ENCODE measurements around the gene KLF17. TPM values are rescaled to one million over a fixed set of nuclear protein-coding genes. Genes with fewer than 3 reads are reported as not detected.
A peak's percentile ranks its signal among the peaks of the same experiment; 100 is the strongest.

KLF17 gene, protein sequence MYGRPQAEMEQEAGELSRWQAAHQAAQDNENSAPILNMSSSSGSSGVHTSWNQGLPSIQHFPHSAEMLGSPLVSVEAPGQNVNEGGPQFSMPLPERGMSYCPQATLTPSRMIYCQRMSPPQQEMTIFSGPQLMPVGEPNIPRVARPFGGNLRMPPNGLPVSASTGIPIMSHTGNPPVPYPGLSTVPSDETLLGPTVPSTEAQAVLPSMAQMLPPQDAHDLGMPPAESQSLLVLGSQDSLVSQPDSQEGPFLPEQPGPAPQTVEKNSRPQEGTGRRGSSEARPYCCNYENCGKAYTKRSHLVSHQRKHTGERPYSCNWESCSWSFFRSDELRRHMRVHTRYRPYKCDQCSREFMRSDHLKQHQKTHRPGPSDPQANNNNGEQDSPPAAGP
- polyA plus RNA-seq (ENCODE audit: insufficient read length in 4 of 4) = under 1 TPM in 1 of 4 donors, not detected in 3; 0.17 TPM

DNA sequence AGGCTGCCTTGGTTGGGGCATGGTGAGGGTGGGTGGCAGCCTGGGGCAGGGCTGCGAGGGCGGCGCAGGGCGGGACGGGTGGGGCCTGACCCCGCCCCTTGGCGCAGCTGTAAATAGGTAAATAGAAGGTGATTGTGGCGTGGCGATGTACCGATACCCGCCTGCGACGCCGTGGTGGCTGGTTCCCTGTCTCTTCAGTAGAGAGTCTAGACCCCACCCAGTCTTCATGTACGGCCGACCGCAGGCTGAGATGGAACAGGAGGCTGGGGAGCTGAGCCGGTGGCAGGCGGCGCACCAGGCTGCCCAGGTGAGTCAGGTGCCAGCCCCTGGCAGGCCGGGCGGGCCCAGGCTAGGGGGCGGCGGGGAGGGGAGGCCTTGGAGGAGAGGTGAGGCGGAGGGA lies at the start of gene KLF17:
TSS of gene KLF17 (plus strand) at position 140 of the 400 bp plus-strand sequence. CDS start at position 227, 87 bp downstream.
- DNase-seq (ENCODE audit: low read depth in 4 of 4, low spot score in 3 of 4) = no peak

DNA sequence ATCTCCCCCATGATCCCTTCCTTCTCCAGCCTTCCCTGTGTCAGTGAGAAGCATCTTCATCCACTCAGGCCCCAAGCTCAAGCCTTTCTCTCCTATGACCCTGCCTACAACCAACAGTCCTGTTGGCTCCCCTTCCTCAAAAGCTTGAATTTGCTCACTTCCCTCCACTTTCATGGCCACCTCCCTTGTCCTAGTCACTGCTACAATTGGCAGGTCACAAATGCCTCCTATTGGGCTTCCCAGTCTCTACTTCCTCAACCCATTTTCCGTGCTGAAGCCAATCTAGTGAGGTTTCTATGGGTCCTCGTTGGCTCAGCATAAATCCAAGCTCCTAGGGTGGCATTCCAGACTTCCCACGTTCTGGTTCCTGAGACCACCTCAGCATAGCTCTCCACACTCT lies 47.2 kb upstream of the KLF17 start:
- DNase-seq (ENCODE audit: low read depth in 4 of 4, low spot score in 3 of 4) = no peak

DNA sequence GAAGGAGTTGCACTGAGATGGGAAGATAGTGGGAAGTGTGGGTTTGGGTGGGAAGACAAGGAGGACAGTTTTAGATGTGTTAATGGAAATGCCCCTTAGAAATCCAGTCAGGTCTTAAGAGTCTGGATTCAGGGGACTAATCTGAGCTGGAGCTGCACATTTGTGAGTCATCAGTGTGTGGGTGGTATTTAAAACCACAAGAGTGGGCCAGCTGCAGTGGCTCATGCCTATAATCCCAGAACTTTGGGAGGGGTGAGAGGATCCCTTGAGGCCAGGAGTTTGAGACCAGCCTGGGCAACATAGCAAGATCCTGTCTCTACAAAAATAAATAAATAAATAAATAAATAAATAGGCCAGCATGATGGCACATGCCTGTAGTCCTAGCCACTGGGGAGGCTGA lies 46.4 kb upstream of the KLF17 start:
- DNase-seq (ENCODE audit: low read depth in 4 of 4, low spot score in 3 of 4) = no peak

DNA sequence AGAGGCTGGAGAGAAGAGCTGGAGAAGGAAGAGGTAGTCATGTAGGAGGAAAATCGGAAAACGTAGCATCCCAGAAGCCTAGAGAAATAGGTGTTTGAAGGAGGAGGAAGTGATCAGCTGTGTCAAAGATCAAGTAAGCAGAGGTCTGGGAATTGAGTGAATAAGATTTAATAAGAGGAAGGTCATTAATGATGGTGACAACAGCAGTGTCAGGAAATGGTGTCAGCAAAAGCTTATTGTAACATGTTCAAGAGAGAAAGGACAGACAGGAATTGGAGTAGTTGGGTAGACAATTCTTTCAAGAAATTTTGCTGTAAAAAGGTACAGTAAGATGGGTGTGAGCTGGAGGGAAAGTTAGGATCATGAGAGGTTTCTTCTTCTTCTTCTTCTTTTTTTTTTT lies 45.8 kb upstream of the KLF17 start:
- no peak for DNase-seq (ENCODE audit: low read depth in 4 of 4, low spot score in 3 of 4)

DNA sequence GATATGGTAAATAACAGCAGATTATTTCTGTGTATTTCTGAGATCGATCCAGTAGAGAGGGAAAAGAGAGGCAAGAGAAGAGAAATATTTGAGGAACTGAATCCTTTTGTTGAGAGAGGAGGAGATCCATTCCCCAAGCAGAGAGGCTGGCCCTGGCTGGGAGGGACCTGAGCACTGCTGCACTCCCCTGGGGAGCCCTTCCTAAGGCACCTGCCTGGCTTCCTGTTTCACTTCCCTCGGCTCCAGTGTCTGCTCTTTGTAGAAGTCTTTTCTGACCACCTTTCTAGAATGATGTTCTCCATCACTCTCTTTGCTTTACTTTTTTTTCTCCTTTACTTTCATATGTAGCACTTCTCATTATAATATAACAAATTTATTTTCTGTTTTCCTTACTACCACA lies 45.1 kb upstream of the KLF17 start:
- DNase-seq (ENCODE audit: low read depth in 4 of 4, low spot score in 3 of 4) = no peak

DNA sequence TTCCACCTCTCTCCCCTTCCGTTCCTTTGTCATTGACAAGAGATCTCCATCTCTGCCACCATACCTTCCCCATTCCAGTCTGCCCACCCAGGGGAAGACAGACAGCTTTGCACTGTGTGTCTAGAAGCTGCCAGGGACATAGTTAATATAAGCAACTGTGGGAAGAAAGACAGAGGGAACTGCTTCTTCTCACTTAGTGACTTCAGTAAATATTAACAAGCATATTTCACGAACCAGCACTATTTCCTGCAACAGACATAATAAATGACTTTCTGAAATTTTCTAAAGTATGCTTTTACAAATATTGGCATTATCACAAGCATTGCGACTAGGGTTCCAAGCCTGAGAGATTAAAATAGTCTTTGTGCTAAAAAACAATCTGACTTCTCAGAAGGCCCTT lies 44.2 kb upstream of the KLF17 start:
- DNase-seq (ENCODE audit: low read depth in 4 of 4, low spot score in 3 of 4) = no peak

DNA sequence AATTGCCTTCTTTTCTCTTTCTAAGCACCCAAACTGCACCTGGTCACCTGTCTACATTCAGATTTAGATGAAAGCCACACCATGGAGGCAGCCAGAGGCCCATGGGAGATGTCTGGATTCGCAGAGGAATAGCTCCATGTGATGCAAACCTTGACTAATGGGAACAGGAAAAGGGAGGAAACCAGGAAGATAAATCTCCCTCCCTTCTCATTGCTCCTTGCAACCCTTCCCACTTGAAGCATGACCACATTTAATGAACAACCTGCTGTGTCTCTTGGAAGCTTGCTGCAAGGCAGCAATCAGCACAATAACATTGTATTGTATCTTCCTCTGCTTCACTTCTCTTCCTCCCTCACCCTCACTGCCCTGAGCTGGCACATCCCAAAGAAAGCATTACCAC lies 42.6 kb upstream of the KLF17 start:
- peak in 2 of 4 donors; percentile 23 to 54 for DNase-seq (ENCODE audit: low read depth in 4 of 4, low spot score in 3 of 4)

DNA sequence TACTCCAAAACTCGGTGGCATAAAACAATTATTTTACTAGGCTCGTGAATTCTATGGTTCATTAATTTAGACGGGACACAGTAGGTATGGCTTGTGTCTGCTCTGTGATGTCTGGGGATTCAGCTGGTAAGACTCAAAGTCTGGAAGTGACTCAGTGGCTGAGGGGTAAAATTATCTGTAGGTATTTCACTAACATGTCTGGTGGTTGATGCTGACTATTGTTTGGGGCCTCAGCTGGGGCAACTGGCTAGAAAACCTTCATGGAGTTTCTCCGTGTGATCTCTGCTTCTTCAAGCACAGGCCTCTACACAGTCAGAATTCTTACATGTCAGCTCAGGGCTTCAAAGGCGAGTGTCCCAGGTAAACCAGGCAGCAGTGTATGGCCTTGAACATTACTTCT lies 41.2 kb upstream of the KLF17 start:
- no peak for DNase-seq (ENCODE audit: low read depth in 4 of 4, low spot score in 3 of 4)

DNA sequence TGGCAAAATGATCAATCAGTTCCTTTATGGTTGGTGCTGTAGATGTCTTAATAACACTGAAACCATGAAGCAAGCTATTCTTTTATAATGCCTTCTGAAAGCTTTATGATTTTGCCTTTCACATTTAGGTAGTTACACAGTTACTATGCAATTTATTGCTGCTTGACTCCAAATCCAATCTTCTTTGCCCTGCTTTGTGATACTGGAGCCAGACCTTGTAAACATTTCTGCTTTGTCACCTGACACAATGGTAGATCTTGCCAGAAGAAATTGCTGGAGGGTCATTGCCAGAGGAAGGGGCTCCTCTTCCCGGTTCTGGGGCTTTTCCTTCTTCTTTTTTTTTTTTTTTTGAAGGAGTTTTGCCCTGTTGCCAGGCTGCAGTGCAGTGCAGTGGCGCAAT lies 40.5 kb upstream of the KLF17 start:
- no peak for DNase-seq (ENCODE audit: low read depth in 4 of 4, low spot score in 3 of 4)

DNA sequence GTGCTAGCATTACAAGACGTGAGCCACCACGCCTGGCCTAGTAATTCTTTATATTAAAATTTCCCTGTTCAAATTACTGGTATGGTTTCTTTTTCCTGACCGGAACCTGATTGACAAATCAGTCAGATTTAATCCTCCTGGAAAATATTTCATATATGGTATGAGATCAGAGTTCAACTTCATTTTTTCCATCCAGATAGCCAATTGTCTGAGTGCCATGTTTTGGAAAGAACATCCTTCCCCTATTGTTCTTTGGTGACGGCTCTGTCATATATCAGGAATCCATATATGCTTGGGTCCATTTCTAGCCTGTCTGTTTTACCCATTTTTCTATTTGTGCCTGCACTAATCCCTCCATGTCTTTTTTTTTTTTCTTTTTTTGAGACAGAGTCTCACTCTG lies 39.1 kb upstream of the KLF17 start:
- no peak for DNase-seq (ENCODE audit: low read depth in 4 of 4, low spot score in 3 of 4)

DNA sequence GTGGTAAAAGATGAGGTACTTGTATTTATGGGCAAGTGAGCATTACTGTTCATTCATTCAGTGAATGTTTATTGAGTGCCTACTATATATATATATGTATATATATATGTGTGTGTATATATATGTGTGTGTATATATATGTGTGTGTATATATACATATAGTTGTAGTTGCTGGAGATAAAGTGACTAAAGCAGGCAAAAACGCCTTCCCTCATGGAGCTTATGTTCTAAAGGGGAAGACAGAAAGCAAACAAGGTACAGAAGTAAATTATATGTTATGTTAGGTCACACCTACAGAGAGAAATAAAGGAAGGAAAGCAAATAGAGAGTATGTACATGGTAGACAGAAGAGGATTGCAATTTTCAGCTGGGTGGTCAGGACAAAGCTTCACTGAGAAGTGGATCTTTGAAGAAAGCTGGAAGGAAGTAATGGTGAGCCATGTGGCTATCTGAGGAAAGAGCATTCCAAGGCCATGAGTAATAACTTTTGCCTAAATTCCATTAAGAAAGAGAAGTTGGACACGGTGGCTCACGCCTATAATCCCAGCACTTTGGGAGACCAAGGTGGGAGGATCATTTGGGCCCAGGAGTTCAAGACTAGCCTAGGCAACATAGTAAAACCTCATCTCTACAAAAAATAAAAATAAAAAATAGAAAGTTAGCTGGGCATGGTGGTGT lies 33.5 kb upstream of the KLF17 start:
- no peak for DNase-seq (ENCODE audit: low read depth in 4 of 4, low spot score in 3 of 4)

DNA sequence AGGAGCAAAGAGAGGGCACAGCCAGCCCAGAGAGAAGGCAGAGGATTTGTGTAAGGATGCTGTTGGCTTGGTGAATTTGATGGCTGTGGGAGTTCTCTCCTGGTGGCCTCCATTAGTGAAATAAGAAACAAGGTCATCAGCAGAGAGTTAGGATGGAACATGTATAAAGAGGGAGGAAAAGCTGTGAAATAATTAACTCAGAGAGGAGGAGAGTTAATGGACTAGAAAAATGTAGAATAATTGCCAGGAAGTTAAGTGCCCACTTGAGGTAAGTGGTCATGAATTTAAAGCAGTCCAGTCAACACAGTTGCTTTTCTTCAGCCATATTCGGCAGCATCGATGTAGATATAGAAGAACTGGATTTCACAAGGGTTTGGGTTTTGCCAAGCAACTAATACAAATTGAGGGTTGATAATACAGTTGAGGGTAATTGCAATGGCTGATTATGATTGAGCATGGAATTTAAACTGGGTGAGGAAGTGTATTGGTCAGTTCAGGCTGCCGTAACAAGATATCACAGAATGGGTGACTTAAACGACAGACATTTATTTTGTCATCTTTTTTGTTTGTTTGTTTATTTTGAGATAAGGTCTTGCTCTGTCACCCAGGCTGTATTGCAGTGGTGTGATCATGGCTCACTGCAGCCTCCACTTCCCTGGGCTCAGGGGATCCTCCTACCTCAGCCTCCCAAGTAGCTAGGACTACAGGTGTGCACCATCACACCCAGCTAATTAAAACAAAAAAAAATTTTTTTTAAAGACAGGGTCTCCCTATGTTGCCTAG lies 31.7 kb upstream of the KLF17 start:
- DNase-seq (ENCODE audit: low read depth in 4 of 4, low spot score in 3 of 4) = peak in 2 of 4 donors; percentile 23 to 34

DNA sequence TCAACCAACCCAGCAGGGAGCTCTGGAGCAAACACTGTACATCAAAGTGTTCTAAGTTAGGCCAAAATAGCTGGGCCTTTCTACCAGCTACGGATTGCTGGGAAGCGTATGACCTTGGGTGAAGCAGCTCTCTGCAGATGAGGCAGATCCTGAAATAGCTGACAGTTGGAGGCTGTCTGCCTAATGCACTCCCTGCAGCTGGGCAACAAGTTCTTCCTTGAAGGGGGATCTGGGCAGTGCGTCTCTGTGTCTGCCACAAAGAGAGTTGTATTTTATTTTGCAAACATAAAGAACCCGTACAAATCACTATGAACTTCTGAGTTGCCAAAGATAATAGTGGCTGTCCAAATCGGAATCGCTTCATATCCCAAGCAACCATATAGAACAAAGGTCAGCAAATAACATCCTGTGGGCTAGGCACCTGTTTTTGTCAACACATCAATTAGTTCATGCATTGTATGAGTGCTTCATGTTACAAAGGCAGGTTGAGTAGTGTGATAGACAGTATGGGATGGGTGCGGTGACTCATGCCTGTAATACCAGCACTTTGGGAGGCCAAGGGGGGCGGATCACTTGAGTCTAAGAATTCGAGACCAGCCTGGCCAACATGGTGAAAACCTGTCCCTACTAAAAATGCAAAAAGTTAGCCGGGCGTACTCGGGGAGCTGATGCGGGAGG lies 29.1 kb upstream of the KLF17 start:
- no peak for DNase-seq (ENCODE audit: low read depth in 4 of 4, low spot score in 3 of 4)

DNA sequence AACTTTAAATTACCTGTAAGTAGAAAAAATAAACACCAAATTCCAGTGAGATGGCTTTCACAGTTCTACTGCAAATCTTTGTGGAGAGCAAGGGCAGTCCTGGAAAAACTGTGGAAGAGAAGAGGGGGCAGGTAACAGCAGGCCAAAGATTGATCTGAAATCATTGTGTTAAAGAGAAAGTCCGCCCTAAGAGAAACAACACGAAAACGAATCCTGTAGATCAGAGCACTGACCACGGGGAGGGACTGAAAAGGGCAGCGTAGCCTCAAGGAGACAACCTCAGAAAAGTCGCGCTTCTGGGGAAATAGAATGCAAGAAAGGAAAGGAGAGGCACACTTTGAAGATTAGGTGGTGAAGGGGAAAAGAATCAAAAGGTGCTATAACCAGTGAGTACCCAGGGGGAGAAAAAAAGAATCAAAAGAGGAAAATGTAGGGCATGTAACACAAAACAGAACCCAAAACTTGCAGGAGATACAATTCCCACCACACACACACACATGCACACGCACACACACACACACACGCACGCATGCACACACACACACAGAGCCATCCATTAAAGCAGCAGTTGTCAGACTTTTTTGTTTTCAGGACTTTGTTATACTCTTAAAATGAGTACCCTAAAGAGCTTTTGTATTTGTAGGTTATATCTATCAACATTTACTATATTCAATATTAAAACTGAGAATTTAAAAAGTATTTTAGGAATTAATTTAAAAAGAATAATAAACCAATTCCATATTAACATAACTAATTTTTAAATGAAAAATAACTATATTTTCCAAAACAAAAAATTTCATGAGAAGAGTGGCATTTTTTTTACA lies 28.0 kb upstream of the KLF17 start:
- DNase-seq (ENCODE audit: low read depth in 4 of 4, low spot score in 3 of 4) = no peak

DNA sequence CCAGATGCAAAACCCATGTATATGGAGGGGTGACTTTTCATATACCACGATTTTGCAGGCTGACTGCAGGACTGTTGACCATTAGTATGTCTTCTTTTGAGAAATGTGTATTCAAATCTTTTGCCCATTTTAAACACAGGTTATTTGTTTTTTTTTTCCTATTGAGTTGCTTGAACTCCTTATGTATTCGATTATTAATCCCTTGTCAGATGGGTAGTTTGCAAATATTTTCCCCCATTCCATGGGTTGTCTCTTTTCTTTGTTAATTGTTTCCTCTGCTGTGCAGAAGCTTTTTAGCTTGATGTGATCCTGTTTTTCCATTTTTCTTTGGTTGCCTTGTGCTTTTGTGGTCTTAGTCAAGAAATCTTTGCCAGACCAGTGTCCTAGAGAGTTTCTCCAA lies 24.6 kb upstream of the KLF17 start:
- DNase-seq (ENCODE audit: low read depth in 4 of 4, low spot score in 3 of 4) = no peak

DNA sequence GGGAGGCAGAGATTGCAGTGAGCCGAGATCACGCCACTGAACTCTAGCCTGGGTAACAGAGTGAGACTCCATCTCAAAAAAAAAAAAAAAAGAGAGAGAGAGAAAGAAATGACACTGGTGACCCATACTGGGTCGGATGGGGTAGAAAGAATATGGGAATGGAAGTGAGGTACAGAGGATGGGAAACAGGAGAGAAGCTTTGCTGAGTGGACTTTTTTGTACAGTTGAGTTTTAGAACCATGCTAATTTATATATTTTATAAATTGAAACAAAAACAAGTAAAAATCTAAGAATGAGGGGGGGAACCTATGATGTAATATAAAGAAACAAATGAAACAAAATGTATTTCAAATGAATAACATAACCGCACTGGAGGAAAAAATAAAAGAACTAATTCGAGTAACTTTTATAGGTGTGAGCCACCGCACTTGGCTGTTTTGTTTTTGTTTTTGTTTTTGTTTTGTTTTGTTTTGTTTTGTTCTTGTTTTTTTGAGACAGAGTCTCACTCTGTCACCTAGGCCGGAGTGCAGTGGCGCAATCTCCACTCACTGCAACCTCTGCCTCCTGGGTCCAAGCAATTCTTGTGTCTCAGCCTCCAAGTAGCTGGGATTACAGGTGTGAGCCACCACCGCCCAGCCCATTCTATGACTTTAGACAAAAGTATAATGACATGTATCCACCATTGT lies 18.3 kb upstream of the KLF17 start:
- DNase-seq (ENCODE audit: low read depth in 4 of 4, low spot score in 3 of 4) = no peak

DNA sequence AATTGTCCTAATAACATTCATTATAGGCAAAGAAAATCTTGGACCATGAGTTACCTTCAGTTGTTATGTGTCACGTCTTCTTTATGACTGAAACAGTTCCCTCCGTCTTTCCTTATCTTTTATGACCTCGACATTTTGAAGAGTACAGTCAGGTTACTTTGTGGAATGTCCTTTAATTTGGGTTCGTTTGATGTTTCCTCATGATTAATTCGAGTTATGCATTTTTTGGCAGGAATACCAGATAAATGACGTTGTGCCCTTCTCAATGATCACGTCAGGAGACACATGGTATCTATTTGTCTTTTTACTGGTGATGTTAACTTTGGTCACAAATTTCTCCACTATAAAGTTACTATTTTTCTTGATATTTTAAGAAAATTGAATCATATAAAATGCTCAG lies 17.3 kb upstream of the KLF17 start:
- no peak for DNase-seq (ENCODE audit: low read depth in 4 of 4, low spot score in 3 of 4)

DNA sequence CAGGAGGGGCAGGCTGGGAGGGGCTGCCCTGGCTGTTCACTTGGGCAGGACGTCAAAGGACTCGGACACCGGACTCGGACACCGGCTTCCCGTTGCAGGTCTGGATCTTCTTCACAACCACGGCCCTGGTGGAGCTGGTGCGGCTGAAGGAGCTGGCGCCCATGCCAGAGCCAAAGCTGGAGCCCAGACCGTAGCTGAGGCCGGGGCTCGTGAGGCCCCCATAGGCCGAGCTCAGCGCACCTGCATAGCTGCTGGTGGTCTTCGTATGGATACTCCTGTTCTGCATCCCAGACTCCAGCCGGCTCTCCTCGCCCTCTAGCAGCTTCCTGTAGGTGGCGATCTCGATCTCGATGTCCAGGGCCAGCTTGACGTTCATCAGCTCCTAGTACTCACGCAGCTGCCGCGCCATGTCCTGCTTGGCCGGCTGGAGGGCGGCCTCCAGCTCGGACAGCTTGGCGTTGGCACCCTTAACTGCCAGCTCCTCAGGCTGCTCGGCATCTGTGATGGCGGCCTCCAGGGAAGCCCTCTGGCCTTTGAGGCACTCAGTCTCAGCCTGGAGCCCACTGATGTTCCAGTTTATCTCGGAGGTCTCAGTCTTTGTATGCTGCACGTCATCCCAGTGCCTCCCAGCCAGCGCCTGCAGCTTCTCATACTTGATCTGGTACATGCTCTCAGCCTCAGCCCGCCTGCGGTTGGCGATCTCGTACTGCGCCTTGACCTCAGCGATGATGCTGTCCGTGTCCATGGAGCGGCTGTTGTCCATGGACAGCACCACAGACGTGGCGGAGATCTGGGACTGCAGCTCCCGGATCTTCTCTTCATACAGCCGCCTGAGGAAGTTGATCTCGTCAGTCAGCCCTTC lies 15.1 kb upstream of the KLF17 start:
- no peak for DNase-seq (ENCODE audit: low read depth in 4 of 4, low spot score in 3 of 4)

Measured in right renal pelvis (tissue), 4 donors.